Left renal pelvis (tissue), 4 donors: Measurements from ENCODE around the gene RBKS. TPM values are rescaled to one million over a fixed set of nuclear protein-coding genes. Genes with fewer than 3 reads are reported as not detected.

ENCODE experiments used
- DNase-seq, 4 donors: peaks; one replicate each; pipeline ENCODE4 v3.0.0-alpha.2; 2013; ENCODE audit warnings: low read depth in 4 of 4, low spot score in 3 of 4
- polyA plus RNA-seq, 4 donors: library from polyadenylated mRNA; unstranded; fragments of 120-200 nt; gene quantifications; one replicate each; pipeline ENCODE4 v1.2.1, GENCODE V29; 2013; ENCODE audit not compliant: insufficient read length in 4 of 4

RBKS gene
- polyA plus RNA-seq, 4 donors: 2.0 to 8.6 (median 6.9) TPM

DNA sequence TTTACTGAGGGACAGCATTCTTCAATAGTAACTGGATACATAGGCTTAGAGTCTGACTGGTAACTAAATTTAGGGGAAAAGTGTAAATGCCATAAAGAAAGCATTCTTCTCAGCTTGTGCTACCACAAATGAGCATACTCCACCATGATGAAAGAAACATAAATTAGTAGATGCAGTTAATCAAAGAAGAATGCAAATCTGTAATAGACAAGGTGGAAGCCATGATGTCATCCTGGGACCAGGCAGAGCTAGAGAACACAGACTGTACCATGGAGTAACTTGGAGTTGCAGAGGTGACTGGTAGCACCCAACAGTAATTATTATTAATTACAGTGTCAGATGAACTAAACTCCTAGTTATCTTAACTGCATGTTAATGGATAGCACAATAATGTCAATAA is 51.7 kb downstream of the RBKS start:
- DNase-seq: no peak

DNA sequence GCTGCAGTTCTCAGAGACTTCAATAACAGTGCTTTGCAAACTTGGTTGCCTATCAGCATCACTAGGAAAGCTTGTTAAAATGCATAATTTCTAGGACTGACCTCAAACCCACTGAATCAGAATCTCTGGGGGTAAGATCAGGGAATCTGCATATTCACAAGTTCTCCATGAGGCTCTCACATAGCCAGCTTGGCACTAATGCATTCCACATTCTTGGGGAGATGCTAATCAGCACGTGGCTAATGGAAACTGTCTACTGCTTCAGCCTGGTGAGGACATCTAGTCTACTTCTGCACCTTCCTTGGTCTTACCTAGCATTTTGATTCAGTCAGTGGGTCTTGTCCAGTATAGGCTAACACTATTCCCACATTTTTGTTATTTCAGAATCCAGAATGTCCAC is 56.3 kb downstream of the RBKS start:
- DNase-seq: no peak

DNA sequence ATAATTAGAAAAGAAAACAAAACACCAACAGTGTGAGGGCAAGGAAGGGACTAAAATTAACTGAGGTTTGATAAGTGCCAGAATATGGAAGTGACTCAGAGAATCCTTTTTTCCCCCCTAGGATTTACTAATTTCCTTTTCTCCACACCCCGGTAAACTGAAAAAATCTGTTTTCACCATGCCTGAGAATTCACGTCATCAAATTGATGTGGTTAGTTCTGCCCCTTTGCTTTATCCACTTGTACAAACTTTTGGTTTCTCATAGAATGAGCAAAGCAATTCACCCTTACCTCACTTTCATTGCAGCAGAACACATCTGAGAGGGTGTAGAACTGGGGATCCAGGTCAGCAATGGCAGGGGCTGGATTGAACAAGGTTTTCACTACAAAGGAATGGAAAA is 57.8 kb downstream of the RBKS start:
- no peak for DNase-seq

DNA sequence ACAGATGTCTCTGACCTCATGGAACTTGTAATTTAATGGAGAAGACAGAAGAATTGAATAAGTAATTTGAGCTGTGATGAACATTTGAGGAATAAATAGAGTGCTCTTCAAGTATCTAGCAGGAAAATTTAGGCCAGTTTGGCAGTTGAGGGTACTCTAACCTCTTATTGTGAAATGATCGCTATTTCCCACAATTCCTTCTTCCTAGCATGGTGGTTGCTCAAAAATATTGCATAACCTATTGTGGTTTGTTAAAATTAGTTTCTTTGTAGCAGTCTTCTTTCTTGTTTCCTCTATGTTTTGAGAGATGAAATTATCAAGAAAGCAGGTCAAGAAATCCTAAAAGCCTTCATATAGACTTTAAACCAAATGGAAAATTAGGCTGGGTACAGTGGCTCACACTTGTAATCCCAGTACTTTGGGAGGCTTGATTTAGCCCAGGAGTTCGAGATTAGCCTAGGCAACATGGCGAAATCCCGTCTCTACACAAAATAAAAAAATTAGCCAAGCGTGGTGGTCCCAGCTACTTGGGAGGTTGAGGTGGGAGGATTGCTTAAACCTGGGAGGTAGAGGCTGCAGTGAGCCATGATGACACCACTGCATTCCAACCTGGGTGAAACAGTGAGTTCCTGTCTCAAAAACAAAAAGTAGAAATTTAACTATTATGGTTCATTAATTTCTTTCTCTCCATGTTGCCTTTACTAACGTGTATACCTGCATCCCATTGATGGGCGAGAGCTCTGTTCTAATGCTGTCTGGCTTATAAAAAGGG is 58.7 kb downstream of the RBKS start:
- no peak for DNase-seq

DNA sequence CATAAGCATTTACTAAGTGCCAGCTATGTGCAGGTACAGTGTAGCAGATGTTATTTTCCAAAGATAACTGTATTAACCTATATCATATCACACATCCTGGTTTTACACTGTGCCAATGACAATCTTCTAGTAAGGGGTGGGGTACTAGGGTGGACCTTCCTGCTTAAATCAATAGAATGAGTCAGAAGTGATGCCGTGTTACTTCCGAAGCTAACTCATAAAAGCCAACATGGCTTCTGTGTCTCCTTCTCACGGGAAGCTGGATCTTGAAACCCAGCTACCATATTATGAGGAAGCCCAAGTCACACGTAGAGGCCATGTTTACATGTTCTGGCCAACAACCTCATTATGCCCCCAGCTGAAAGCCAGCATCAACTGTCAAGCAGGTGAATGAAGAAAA is 59.5 kb downstream of the RBKS start:
- DNase-seq: no peak

DNA sequence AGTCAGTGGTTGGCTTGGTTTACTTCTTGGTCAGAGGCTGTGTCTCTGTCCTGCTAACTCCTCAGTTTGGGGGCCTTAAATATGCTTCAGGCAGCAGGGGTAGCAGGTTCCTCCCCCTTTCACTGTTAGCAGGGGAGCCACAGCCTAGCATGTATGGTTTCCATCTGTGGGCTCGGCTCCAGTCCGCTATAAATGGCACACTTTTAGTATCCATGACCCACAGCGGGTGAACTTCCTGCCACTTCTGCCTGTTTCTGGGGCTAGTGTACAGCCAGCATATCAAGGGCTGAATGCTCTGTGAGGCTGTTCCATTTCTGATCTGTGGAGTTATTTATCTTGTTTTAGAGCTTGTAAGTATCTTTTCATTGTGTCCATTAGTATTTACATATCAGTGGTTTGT is 60.4 kb downstream of the RBKS start:
- DNase-seq: no peak

DNA sequence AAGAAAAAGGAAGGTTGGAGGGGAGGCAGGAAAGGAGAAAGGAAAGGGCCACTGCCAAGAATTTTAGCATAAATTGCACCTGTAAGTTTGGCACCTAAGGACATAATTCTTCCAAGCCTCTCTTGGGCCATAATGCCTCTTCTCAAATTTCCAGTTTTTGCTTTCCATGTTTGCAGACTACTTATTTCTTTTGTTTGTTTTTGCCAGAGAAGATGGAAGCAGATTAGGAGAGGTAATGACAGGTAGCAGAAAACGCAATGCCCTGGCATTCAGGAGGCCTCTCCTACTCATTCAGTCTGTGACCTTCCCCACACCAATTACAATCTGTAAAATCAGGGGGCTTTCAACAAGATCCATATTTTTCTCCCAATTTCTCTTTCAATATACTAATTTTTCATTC is 61.9 kb downstream of the RBKS start:
- no peak for DNase-seq

DNA sequence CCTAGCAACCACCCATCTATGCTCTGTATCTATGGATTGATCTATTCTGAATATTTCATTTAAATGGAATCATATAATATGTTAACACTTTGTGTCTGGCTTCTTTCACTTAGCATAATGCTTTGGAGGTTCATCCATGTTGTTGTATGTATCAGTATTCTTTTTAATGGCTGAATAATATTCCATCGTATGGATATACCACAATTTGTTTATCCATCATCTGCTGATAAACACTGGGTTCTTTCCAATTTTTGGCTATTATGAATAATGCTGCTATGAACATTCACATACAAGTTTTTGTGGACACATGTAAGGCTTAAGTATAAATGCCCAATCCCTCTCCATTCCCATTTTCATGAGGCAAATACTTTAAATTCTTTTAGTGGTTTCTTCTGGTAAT is 65.8 kb downstream of the RBKS start:
- no peak for DNase-seq

DNA sequence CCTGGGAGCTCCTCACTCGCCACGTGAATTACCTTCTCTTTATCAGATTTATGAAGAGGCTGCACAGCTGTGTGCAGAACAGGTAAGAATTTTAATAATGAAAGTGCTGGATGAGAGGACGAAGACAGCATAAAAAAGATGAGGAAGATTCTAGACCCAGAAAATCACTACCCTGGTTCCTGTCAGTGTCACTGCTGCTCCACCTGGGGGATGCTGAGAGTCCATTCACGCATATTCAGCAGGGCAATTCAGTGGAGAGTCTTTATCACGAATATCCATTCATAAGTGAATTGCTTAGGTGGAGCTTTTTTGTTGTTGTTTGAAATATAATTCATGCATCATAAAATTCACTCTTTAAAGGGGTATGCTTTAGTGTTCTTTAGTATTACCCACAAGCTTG is 66.6 kb downstream of the RBKS start:
- DNase-seq: no peak

DNA sequence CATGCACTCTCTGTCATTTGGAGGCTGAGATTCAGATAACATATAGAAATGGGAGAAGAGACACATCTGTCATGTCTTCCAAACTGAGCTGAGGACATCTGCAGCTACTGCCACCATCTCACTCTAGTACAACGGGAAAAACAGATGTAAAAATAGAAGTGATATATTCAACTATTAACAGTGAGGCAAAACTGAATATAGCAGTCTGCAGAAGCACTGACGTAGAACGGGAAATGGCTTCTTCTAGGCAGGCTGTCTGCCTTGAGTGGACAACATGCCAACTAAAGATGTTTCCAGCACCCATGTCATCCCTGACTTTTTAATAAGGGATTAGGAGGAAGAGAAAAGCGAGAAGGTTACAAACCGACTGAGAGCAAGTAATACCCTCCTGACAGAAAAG is 67.1 kb downstream of the RBKS start:
- DNase-seq: no peak

DNA sequence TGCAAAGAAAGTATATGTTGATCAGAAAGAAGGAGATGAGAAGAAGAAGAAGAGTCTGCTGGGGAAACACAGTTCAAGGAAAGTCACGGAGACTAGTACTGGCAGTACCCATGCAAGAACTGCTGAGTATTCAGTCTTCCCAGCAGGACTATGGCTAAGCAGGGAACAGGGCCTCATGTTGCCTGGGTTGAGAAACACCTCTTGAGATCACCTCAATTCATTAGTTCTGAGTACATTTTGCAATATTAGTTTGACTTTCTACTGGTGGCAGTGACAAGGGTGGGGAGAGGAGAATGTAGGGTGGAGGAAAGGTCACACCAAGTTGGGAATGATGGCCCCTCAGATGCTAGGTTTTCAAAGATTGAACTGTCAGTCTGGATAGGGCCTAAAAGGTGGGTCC is 68.1 kb downstream of the RBKS start:
- DNase-seq: no peak

DNA sequence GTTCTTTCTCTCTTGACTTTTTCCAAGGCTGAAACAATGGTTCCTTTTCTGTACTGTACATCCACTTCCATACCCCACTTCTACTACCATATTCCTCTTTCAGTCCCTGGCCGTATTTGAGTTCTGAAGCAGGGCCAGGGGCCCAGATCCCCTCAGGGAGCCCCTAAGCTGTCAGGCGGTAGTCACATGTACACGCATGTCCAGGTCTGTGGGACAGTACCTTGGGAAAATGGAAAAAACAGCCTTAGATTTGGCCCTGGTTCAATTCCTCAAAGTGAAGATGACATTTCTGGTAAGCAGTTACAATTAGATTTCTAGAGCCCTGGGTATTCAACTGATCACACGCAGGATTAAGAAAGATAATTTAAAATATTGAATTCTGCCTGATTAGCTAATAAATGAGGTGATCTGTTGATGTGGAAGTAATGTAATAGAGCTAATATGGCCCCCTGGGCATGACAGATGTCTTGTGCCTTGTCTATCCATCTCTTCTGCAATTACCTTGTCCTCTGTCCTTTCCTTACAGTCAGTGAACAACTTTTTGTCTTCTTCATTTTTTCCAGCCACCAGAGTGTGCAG is 74.2 kb downstream of the RBKS start:
- DNase-seq: no peak

DNA sequence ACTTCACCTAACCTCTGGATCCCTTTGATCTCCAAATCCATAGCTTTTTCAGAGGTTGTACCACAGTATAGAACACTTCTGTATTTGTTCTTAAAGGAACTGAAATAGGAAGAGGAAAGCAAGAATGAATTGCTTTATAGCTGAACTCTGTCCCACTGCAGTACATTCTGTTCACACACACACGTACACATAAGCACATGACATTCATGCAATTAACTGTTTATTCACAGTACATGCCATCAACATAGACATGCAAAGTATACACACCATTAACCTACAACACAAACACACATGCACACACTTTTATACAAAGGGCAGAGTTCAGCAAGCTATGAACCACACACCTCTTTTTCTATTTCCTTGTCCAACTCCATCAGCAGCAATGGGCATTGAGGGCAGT is 75.4 kb downstream of the RBKS start:
- no peak for DNase-seq

DNA sequence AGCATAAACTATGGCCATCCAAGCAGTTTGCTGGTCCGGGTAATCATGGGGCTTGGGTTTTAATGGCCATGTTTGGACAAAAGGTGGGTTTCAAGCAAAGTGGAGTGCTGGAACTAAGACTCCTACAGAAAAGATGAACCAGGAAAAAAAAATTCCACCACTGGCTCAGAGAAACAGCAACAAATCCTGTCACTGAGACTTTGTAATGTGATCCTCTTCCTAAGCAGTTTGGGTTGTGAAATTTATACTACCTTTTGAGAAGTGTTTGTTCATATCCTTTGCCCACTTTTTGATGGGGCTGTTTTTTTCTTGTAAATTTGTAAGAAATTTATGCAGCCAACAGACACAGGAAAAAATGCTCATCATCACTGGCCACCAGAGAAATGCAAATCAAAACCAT is 78.4 kb downstream of the RBKS start:
- DNase-seq: no peak

DNA sequence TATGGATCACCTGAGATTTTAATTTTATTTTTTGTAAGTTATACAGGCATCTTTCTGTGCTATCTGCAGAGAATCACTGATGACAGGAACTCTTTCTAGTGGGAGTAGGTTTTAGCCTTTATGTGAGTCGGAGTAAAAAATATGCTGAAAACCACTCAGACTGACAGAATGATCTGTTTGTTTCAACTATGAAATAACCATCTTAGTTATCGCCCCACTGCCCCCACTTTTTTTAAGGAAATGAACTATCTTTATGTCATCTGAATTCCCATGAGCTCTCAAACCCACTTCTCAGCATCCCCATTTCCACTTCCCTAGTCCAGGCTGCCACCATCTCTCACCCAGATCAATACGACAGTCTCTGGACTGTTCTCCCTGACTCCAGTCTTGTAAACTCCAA is 79.7 kb downstream of the RBKS start:
- DNase-seq: no peak

DNA sequence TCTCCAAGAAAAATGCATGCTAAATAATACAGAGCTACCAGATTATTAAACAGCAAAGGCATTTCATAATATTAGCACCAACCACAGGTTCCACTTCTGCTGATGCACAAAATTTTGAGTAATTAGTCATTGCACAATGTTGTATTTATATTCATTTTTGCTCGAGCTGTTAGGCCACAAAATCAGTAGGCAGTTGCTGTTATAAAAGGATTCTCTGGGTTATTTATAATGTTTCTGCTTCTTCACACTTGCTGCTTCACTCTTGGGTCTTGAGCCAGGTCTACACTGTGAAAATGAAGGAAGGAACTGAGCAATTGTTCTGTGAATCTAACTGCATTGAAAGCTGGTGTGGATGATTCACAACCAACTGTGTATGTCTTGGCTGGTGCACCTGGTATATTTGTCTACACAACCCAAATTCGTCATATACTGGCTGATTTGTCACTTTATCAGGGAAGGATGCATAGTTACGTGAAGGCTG is 80.4 kb downstream of the RBKS start:
- DNase-seq: no peak

DNA sequence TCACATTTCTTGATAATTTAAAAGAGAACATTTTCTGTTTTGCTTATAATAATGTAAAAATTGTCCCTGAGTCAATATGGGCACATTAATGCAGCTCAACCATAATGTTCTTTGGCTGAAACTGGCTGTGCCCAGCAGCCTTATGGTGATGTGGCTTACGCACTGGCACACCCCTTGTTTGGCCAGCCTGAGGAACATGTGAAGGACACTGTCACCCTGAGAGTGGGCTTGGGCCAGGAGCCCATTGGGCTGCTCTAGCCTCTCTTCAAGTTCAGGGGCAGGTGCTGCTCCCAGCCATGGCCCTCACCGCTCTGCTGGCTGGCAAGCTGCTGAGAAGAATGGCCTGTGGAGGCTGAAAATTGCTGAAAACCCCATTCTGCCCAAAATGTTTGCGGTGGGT is 81.2 kb downstream of the RBKS start:
- DNase-seq: no peak

DNA sequence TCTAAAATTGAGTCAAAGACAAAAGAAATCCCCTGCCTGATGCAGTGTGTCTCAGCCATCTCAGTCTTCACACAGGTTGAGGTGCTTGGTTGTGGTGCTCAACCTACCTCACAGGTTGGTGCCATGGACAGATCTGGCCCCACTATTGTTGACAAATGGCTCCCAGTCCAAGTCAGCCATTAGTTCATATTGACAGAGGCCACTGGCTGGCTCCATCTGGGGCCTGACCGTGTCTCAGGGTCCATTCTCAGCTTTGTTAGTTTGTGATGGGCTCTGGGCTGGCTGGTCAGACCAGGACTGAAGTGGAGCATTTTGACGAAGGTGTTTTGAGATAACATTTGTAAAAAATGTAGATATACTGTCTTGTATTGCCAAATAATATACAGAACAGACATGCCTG is 81.8 kb downstream of the RBKS start:
- no peak for DNase-seq

DNA sequence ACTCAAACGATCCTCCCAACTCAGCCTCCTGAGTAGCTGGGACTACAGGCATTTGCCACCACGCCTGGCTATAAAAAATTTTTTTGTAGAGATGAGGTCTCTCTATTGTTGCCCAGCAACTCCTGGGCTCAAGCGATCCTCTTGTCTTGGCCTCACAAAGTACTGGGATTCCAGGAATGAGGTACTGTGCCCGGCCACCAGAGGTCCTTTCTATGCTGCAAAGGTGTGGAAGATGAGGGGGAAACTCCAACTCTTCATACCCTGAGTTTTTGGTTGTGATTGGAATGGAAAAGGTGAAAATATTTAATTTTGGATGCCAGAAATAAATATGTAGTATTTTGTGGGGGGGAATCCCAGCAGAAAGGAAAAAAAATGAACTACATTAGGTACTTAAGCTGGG is 82.7 kb downstream of the RBKS start:
- no peak for DNase-seq

DNA sequence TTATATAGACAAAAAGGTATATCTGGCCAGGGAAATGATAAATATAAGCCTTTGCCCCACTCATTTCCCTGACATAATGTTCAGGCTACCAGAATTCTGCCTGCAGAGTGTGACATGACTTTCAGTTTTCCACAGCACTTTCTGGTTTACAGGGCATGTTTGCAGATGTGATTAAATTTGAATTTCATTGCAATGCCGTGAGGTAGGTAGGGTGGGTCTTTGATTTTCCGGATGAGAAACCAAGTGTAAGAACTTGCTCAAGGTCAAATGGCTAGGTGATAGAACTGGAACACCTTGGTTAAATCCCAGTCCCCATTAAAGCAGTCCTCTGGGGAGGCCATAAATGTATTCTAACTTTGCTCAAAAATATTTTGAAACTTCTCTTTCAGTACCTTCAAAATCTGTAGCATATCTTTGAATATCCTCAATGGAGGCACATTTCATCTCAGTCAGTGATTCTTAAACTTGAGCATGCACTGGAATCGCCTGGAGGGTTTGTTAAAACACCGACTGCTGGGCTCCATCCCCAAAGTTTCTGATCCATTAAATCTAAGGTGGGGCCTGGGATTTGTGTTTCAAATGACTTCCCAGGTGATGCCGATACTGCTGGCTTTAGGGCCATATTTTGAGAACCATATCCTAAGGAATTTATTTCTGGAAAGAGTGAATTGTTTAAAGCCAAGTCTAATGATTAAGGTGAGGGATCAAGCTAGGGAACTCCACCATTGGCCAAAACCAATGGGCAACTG is 83.7 kb downstream of the RBKS start:
- no peak for DNase-seq

DNA sequence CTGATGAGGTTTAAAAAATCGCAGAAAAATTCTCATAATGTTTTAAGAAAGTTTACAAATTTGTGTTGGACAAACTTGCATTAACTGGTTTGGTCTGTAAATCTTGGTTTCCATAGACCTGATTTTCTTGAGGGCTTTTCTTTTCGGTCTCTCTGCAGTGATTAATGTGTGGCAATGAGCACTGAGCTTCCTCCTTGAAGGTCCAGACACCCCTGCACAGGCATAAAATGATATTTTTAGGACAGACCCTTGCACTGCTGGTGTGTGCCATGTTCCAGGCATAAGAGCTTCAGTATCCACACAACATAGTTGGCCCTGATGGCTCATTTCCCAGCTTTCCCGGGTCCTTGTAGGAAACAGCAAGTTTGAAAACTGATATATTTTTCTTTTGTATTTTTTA is 85.0 kb downstream of the RBKS start:
- no peak for DNase-seq

DNA sequence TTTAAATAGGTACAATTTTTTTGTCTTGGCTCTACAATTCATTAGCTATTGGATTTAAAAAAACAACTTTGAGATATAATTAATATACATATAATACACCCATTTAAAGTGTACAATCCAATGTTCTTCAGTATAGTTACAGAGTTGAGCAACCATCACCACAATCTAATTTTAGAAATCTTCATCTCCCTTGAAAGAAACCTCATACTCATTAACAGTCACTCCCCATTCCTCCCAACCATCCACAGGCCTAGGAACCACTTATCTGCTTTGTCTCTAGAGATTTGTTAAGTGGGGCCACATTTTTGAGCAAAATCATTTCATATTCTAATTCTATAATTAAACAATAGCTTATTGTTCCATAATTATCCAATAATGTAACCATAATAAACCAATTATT is 86.0 kb downstream of the RBKS start:
- DNase-seq: no peak
